Activated CD4-positive, alpha-beta T cell treated with anti-CD3 and anti-CD28 coated beads, Interleukin-2, amount 50 U/mL, for 48 hours (primary cell): Measurements from ENCODE around the gene CACNG7.

Source experiments
- DNase-seq, 2 experiments: peaks; one replicate each; pipeline ENCODE4 v3.0.0-alpha.2; 2020

The CACNG7 gene

DNA sequence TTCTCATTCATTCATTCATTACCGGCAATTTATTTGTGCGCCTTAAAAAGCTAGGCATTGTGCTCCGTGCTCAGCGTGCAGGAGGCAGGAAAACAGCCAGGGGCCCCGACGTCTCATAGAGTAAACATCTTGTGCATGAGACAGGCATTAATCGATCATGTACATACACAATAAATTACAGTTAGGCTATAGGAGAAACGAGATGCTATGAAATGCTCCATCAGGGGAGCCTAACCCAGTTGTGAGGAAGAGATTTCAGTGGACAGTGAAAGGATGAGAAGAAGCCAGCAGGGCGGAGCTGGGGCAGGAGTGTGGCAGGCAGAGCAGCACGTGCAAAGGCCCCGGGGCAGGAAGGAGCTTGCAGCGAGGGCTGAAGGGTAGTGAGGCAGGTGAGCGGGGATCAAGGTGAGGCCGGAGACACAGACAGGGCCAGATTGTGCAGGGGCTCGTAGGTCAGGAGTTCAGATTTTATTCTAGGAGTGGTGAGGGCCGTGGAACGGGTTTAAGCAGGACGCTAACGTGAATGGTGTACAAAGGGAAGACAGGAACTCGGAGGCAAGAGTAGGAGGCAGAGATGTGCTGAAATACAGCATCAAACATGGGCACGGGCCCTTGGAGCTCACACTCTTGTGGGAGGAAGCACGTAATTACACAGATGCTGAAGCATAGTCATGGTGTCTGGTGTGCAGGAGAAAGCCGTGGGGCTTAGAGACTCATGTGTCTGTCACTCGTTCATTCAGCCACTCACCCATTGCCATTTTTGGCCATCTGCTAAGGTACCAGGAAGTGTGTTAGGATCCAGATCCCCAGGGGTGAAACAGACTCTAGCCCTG, 74.6 kb downstream of the CACNG7 start:
- no peak for DNase-seq

DNA sequence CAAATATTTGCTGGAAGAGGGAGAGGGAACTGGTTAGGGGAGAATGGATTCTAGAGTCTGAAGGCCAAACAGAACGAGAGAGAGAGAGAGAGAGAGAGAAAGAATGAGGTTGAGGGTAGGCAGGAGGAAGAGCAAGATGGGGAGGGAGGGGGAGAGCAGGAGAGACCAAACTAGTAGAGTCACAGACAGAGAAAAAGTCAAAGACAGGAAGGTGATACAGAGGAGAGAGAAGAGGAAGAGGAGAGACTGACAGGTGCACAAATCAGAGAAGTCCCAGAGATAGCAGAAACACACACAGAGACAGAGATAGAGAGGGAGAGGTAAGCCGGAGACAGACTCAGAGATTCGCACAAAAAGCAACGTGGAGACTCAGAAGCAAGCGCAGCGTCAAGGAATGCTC, 76.8 kb downstream of the CACNG7 start:
- no peak for DNase-seq

DNA sequence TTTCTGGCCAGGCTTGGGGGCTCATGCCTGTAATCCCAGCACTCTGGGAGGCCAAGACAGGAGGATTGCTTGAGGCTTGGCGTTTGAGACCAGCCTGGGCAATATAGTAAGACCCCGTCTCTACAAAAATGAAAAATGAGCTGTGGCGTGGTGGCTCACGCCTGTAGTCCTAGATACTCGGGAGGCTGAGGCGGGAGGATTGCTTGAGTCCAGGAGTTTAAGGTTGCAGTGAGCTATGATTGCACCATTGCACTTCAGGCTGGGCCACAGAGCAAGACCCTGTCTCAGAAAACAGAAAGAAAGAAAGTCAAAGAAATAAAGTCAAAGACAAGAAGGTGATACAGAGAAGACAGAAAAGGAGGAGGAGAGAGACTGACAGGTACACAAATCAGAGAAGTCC, 79.9 kb downstream of the CACNG7 start:
- no peak for DNase-seq

DNA sequence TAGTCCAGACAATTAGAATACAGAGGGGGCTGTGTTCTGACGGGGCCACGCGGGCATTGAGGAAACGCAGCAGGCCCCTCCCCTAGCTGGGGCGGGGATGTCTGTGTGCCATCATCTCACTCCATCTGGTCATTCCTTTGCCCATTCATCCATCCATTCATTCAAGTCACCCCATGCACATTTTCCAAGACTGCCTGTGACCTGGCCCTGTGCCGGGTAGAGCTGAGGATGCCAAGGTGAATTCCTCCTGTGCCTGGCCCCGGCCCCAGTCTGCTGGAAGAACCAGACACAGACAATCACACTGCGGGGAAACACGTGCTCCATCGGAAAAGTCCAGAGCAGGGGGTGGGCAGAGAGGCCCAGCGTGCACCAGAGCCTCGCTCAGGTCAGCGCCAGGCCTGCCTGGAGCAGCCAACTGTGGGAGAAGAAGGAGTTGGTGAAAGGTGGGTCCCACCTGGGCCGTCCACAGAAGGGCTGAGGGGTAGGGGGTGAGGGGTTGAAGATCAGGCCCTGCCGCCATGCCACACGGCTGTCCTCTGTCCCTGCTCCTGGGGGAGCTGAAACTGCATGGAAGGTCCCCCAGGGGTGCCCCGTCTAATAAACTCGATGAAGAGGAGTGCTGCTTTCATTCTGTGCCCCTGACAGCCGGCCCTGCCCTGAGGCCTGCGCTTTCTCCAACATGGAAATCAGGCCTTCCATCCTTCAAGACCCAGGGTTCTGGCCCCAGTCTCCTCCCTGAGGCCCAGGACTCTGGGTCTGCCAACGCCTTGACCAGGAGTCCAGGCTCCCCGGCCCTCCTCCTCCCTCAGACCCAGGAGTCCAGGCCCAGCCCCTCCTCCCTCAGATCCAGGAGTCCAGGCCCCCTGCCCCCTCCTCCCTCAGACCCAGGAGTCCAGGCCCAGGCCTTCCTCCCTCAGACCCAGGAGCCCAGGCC, 80.8 kb downstream of the CACNG7 start:
- DNase-seq: no peak

DNA sequence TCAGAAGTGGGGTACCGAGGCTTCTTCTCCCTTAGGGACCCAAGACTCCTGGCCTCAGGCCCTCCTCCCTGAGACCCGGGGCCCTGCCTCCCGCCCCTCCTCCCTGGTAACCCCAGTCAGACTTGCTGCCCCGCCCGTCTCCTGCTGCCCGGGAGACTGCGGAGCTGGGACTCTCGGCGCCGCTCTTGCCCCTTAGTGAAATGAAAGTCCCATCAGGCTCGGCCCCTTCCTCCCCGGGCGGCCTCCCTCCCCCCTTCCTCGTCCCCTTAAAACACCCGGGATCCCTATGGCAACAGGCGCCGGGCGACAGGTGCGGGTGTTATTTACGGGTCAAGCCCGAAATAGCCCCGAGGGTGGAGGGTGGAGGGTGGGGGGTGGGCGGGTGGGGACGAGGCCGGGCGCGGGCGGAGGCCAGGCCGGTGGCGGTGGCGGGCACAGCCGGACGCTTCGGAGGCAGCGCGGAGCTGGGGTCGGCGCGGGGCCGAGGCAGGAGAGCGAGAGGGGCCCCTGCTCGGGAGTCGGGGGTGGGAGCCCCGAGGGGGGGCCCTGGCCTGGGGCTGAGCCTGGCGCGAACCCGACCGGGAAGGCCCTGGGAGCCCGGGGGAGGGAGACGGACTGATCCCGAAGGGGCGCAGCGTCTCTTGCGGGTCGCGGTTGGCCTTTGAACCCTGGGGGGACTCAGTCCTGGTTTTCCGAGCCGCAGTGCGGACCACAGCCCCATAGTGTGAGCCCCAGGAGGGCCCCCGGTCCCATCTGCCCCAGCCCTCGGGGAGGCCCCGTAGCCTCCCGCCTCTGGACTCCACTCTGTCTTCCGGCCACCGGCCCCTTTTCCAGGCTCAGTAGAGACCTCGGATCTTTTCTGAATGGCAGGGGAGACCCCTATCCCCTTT, 82.4 kb downstream of the CACNG7 start, which contains the start of gene CACNG6:
TSS of gene CACNG6 (plus strand) at position 414 of the 890 bp plus-strand sequence. CDS start 1,241 bp downstream, outside the sequence.
- DNase-seq: no peak

DNA sequence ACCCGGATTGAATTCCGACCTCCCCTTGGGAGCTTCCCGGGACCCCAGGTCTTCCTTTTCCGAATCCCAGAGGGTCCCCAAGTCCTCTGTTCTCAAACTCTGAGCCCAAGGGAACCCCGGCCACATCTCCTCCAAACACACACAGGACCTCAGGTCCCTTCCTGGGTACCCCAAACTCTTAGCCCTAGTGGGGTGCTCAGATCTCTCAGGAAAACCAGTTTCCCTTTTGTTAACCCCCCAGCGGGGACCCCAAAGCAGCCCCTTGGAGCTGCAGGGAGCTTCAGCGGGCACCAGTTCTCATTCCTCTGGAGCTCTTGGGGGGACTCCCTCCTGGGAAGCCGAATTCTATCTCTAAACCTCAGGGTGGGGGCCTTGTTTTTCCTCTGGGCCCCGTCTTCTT, 83.1 kb downstream of the CACNG7 start:
- DNase-seq: no peak

DNA sequence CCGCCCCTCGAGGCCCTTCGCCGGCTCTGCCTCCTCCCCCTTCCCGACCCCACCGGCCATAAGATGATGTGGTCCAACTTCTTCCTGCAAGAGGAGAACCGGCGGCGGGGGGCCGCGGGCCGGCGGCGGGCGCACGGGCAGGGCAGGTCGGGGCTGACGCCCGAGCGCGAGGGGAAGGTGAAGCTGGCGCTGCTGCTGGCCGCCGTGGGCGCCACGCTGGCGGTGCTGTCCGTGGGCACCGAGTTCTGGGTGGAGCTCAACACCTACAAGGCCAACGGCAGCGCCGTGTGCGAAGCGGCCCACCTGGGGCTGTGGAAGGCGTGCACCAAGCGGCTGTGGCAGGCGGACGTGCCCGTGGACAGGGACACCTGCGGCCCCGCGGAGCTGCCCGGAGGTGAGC, 83.7 kb downstream of the CACNG7 start:
- no peak for DNase-seq

DNA sequence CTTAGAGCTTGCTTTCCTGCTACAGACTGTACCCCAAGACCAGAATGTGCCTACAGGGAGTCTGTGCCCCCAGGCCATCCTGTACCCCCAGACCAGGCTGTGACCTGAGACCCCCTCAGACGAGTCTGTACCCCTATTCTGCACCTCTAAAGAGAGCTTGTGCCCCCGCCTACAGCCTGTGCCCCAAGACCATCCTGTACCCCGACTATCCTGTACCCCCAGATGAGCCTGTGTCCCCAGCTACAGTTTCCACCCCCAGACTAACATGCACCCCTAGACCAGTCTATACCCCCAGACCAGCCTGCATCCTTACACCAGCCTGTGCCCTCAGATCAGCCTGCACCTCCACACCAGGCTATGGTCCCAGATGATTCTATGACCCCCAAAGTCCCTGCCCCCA, 84.4 kb downstream of the CACNG7 start:
- no peak for DNase-seq
